Osteoblast (primary cell): ENCODE data around the gene REEP3. TPM values are rescaled to one million over a fixed set of nuclear protein-coding genes. Genes with fewer than 3 reads are reported as not detected.

Experiments
- DNase-seq: peaks from one replicate; pipeline ENCODE4 v3.0.0; 2011; ENCODE audit warnings: low spot score, mixed read lengths; ENCODE audit not compliant: insufficient read length; ENCODE audit errors: missing footprints
- H2AFZ ChIP-seq: 2 replicates; pipeline ENCODE4 v1.6.0; 2011; ENCODE audit warnings: mild to moderate bottlenecking, low read length
- H3K27ac ChIP-seq: 2 replicates; pipeline ENCODE4 v1.5.1; 2011; ENCODE audit warnings: mild to moderate bottlenecking, low read depth, low read length, moderate library complexity
- H3K27me3 ChIP-seq: 2 replicates; pipeline ENCODE4 v1.6.0; 2012; ENCODE audit warnings: mild to moderate bottlenecking, control low read depth, inconsistent platforms, low read length, moderate library complexity; ENCODE audit not compliant: insufficient read depth
- H3K36me3 ChIP-seq: 2 replicates; pipeline ENCODE4 v1.5.1; 2011; ENCODE audit warnings: mild to moderate bottlenecking, low read length, control low read depth, moderate library complexity; ENCODE audit not compliant: insufficient read depth
- H3K4me1 ChIP-seq: 2 replicates; pipeline ENCODE4 v1.5.1; 2011; ENCODE audit warnings: mild to moderate bottlenecking, low read length, control low read depth, moderate library complexity; ENCODE audit not compliant: insufficient read depth
- H3K4me2 ChIP-seq: 2 replicates; pipeline ENCODE4 v1.6.0; 2011; ENCODE audit warnings: mild to moderate bottlenecking, low read length; ENCODE audit not compliant: insufficient read depth
- H3K4me3 ChIP-seq: fragments of 200-600 bp; sonication (generic); 3 replicates; pipeline ENCODE4 v1.5.1; 2012; ENCODE audit warnings: mild to moderate bottlenecking, low read length, inconsistent platforms; ENCODE audit not compliant: insufficient read depth
- H3K79me2 ChIP-seq: 2 replicates; pipeline ENCODE4 v1.6.0; 2012; ENCODE audit warnings: mild to moderate bottlenecking, low read length, control low read depth, inconsistent platforms; ENCODE audit not compliant: insufficient read depth
- H3K9me3 ChIP-seq: 2 replicates; pipeline ENCODE4 v1.5.1; 2011; ENCODE audit warnings: low read depth, low read length, control low read depth
- H4K20me1 ChIP-seq: 2 replicates; pipeline ENCODE4 v1.6.0; 2012; ENCODE audit warnings: mild to moderate bottlenecking, low read length, control low read depth; ENCODE audit not compliant: insufficient read depth
- total RNA-seq: library from RNA; depleted of rRNA; stranded (reverse); fragments of >200 nt; gene quantifications from 2 replicates; pipeline ENCODE4 v1.2.3, GENCODE V29; 2012
- TF ChIP-seq, protein P1 (sequence below): IDR thresholded peaks from 2 replicates; pipeline ENCODE4 v1.5.1; 2011; ENCODE audit warnings: mild to moderate bottlenecking, low read depth, low read length, moderate library complexity; ENCODE audit errors: extremely low read depth

REEP3 gene
- total RNA-seq, 1 donor, result 71.3 TPM

GRCh38 chr10:63596924-63597323, 75.7 kb downstream of the REEP3 start:
- peaks cover 2% of the 10 kb centered on the region for H4K20me1 ChIP-seq
- H3K36me3 ChIP-seq, result peaks cover 11% of the 10 kb centered on the region
- H3K4me1 ChIP-seq, result peaks cover 4% of the 10 kb centered on the region
- TF ChIP-seq, protein P1, sequence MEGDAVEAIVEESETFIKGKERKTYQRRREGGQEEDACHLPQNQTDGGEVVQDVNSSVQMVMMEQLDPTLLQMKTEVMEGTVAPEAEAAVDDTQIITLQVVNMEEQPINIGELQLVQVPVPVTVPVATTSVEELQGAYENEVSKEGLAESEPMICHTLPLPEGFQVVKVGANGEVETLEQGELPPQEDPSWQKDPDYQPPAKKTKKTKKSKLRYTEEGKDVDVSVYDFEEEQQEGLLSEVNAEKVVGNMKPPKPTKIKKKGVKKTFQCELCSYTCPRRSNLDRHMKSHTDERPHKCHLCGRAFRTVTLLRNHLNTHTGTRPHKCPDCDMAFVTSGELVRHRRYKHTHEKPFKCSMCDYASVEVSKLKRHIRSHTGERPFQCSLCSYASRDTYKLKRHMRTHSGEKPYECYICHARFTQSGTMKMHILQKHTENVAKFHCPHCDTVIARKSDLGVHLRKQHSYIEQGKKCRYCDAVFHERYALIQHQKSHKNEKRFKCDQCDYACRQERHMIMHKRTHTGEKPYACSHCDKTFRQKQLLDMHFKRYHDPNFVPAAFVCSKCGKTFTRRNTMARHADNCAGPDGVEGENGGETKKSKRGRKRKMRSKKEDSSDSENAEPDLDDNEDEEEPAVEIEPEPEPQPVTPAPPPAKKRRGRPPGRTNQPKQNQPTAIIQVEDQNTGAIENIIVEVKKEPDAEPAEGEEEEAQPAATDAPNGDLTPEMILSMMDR, result no peak
- no peak overlapping the region for H3K4me3 ChIP-seq
- DNase-seq, result no peak
- H2AFZ ChIP-seq, result no peak overlapping the region
- H3K4me2 ChIP-seq, result no peak overlapping the region
- H3K27ac ChIP-seq, result no peak overlapping the region
- H3K79me2 ChIP-seq, result peaks cover 13% of the 10 kb centered on the region
- H3K9me3 ChIP-seq, result no peaks in the 10 kb centered on the region
- no peaks in the 10 kb centered on the region for H3K27me3 ChIP-seq

GRCh38 chr10:63600540-63600939, 79.3 kb downstream of the REEP3 start:
- Histone ChIP-seq H3K27me3 (no peaks in the 10 kb centered on the region), H4K20me1 (no peaks in the 10 kb centered on the region), H2AFZ (no peak overlapping the region), H3K36me3 (peaks cover 11% of the 10 kb centered on the region), H3K27ac (no peak overlapping the region), H3K4me1 (no peaks in the 10 kb centered on the region), H3K79me2 (no peaks in the 10 kb centered on the region), H3K9me3 (no peaks in the 10 kb centered on the region), H3K4me3 (no peak overlapping the region), H3K4me2 (no peak overlapping the region)
- TF ChIP-seq, protein P1, result no peak
- DNase-seq, result no peak

DNA sequence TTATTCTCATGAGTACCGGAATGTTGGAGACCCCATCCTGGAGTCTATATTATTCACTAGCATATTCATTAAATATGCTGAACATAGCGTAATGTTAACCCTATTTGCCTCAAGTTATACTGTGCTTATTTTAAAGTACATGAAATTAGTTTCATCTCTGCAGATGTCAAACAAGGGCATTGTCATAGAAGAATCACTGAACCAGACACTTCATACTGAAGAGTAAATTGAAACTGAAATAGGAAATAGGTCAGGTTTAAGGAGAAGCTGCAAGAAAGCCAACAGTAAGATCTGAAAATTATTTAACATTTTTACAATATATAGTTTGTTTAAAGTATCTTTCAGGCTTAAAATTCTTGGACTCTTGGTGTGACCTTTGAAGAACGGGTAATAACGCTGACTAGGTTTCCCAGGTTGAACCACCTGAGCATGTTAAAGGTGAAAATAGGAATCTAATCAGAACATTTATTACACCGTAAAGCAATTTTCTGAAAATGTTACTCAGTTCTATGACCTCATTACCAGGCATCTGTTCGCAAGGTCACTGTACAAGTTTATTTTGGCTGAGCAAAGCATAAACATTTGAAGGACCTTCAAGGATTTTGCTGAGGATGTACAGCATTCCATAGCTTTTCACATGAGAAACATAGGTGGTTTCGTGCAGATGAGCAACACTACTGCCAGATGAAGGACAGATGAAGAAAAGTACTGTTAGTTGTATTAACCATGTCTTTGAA, 82.7 kb downstream of the REEP3 start:
- no peaks in the 10 kb centered on the region for H3K4me1 ChIP-seq
- H3K4me3 ChIP-seq, result no peak overlapping the region
- DNase-seq, result no peak
- no peak overlapping the region for H3K4me2 ChIP-seq
- no peak overlapping the region for H3K27ac ChIP-seq
- H3K79me2 ChIP-seq, result no peaks in the 10 kb centered on the region
- TF ChIP-seq, protein P1, result no peak
- H3K9me3 ChIP-seq, result no peaks in the 10 kb centered on the region
- H4K20me1 ChIP-seq, result no peaks in the 10 kb centered on the region
- H3K36me3 ChIP-seq, result peaks cover 5% of the 10 kb centered on the region
- no peaks in the 10 kb centered on the region for H3K27me3 ChIP-seq
- H2AFZ ChIP-seq, result no peak overlapping the region

DNA sequence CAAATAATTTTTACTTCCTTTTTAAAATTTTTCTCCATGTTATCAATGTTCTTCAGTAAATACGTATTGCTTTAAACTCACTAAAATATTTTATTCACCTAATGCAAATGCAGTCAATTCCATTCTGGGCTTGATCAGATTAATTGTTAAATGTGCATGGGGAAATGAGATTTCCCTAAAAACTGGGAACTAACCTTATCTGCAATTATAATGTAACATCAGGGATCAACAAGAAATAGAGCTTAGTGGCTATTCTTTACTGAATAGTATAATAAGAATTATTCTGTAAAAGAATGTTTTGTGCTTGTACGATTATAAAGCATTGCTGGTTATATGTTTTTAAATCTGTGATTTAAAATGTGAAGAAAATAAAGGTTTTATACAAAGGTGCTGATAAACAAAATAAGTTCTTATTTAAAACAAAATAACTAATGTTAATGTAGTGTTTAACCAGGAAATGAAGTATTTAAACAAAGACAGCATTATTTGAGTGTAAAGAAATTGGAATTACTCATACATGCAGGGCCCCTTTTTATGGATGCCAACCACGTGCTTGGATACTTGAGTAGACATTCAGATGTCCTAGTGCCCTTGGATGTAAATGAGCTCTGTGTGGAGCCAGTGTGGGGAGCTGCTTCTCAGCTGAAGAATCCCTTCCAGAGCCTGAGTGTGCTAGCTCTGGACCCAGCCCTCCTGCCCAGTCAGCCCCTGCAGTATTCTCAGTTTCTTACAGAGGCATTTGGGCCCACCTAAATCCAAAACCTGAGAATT, 84.2 kb downstream of the REEP3 start:
- H4K20me1 ChIP-seq, result no peaks in the 10 kb centered on the region
- no peaks in the 10 kb centered on the region for H3K9me3 ChIP-seq
- TF ChIP-seq, protein P1, result no peak
- no peaks in the 10 kb centered on the region for H3K27me3 ChIP-seq
- no peak for DNase-seq
- H3K4me3 ChIP-seq, result no peak overlapping the region
- no peaks in the 10 kb centered on the region for H3K79me2 ChIP-seq
- no peak overlapping the region for H2AFZ ChIP-seq
- H3K4me2 ChIP-seq, result no peak overlapping the region
- H3K27ac ChIP-seq, result no peak overlapping the region
- H3K4me1 ChIP-seq, result no peaks in the 10 kb centered on the region
- H3K36me3 ChIP-seq, result peaks cover 5% of the 10 kb centered on the region
